ENCODE data around the gene SPRED2.

Gene SPRED2

DNA sequence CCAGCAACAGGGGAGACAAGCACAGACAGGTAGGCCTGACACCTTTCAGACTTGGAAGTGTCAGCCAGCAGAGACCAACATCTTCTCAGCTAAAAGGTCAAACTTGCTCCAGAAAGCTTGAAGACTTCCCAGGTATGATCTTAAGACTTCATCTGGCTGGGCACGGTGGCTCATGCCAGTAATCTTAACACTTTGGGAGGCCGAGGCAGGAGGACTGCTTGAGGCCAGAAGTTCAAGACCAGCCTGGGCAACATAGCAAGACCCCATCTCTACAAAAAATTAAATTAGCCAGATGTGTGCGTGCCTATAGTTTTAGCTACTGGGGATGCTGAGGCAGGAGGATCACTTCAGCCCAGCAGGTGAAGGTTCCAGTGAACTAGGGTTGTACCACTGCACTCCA, 39.0 kb upstream of the SPRED2 start:
- no peak overlapping the region for H3K9ac ChIP-seq (ENCODE audit: low read depth, low read length, poor library complexity)
- no peak for DNase-seq (ENCODE audit: low spot score)
- H2BK15ac ChIP-seq (ENCODE audit: low read length), result no peak overlapping the region
- H3K4me1 ChIP-seq (ENCODE audit: control insufficient read depth in 2 of 2, insufficient read depth in 1 of 2, low read depth in 1 of 2, low read length in 2 of 2), result no peaks in the 10 kb centered on the region
- WGBS, 2 donors (ENCODE audit: extremely low coverage in 2 of 2, insufficient read length in 2 of 2, insufficient replicate concordance in 1 of 2), result no CpG with 5 or more reads among the region's 3 CpGs
- H2AK5ac ChIP-seq (ENCODE audit: low read depth, low read length), result no peak overlapping the region
- no peak overlapping the region for H2BK12ac ChIP-seq (ENCODE audit: low read length)
- H3K23ac ChIP-seq (ENCODE audit: low read depth, low read length, poor library complexity), result no peak overlapping the region
- peaks cover 2 to 11% of the 10 kb centered on the region in 2 donors for H3K9me3 ChIP-seq (replicated peaks in 1 of 2; ENCODE audit: control insufficient read depth in 2 of 2, insufficient read depth in 1 of 2, low read depth in 1 of 2, low read length in 2 of 2)
- no peak overlapping the region for H3K4me2 ChIP-seq (ENCODE audit: insufficient read depth, low read length, poor library complexity, severe bottlenecking)
- no peaks in the 10 kb centered on the region for H3K36me3 ChIP-seq (replicated peaks in 1 of 2; ENCODE audit: control insufficient read depth in 2 of 2, insufficient read depth in 2 of 2, low read length in 2 of 2)
- no peak overlapping the region for H2BK120ac ChIP-seq (ENCODE audit: low read depth, low read length)
- no peak overlapping the region for H2AFZ ChIP-seq (ENCODE audit: low read length)
- no peak overlapping the region for H2BK5ac ChIP-seq (ENCODE audit: low read length)
- no peak overlapping the region for H3K4ac ChIP-seq (ENCODE audit: low read length)
- no peak overlapping the region for H3K4me3 ChIP-seq (ENCODE audit: low read length in 2 of 2)
- no peak overlapping the region for H4K91ac ChIP-seq (ENCODE audit: low read depth, low read length, poor library complexity)
- H3K14ac ChIP-seq (ENCODE audit: low read length), result no peak overlapping the region
- no peaks in the 10 kb centered on the region for H3K27me3 ChIP-seq (ENCODE audit: control insufficient read depth in 3 of 3, insufficient read depth in 3 of 3, low read depth in 1 of 3, low read length in 3 of 3)
- no peak overlapping the region for H3K27ac ChIP-seq (replicated peaks; ENCODE audit: low read length)
- no peak overlapping the region for H4K8ac ChIP-seq (ENCODE audit: low read depth, low read length)
- no peaks in the 10 kb centered on the region for H3K79me1 ChIP-seq (ENCODE audit: low read depth, low read length)
- no peak overlapping the region for H3K18ac ChIP-seq (ENCODE audit: low read length)

DNA sequence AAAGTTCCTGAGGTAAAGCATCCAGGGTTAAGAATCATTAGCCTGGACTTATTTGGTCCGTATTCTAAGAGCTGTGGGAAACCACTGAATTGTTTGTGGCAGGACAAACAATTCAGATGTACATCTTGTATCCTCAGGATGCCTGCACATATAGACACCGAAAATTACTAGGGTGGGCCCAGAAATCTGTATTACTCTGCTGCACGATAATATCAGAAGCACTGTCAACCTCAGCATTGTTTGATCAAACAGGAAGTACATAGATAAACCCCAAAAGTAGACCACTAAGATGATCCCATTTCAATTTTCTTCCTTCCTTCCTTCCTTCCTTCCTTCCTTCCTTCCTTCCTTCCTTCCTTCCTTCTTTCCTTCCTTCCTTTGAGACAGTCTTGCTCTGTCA, 34.2 kb upstream of the SPRED2 start:
- no peak overlapping the region for H2BK120ac ChIP-seq (ENCODE audit: low read depth, low read length)
- WGBS, 2 donors (ENCODE audit: extremely low coverage in 2 of 2, insufficient read length in 2 of 2, insufficient replicate concordance in 1 of 2), result no CpG with 5 or more reads among the region's 3 CpGs
- H3K4ac ChIP-seq (ENCODE audit: low read length), result no peak overlapping the region
- H2AFZ ChIP-seq (ENCODE audit: low read length), result no peak overlapping the region
- H3K36me3 ChIP-seq (replicated peaks in 1 of 2; ENCODE audit: control insufficient read depth in 2 of 2, insufficient read depth in 2 of 2, low read length in 2 of 2), result no peaks in the 10 kb centered on the region
- H3K4me1 ChIP-seq (ENCODE audit: control insufficient read depth in 2 of 2, insufficient read depth in 1 of 2, low read depth in 1 of 2, low read length in 2 of 2), result peaks cover 0 to 5% of the 10 kb centered on the region in 2 donors
- H4K8ac ChIP-seq (ENCODE audit: low read depth, low read length), result no peak overlapping the region
- no peak overlapping the region for H3K14ac ChIP-seq (ENCODE audit: low read length)
- H3K4me2 ChIP-seq (ENCODE audit: insufficient read depth, low read length, poor library complexity, severe bottlenecking), result no peak overlapping the region
- H3K27me3 ChIP-seq (ENCODE audit: control insufficient read depth in 3 of 3, insufficient read depth in 3 of 3, low read depth in 1 of 3, low read length in 3 of 3), result no peaks in the 10 kb centered on the region
- no peak overlapping the region for H2BK5ac ChIP-seq (ENCODE audit: low read length)
- no peaks in the 10 kb centered on the region for H3K79me1 ChIP-seq (ENCODE audit: low read depth, low read length)
- no peak overlapping the region for H2BK15ac ChIP-seq (ENCODE audit: low read length)
- H3K23ac ChIP-seq (ENCODE audit: low read depth, low read length, poor library complexity), result no peak overlapping the region
- no peak overlapping the region for H2BK12ac ChIP-seq (ENCODE audit: low read length)
- no peak overlapping the region for H3K4me3 ChIP-seq (ENCODE audit: low read length in 2 of 2)
- no peak overlapping the region for H3K27ac ChIP-seq (replicated peaks; ENCODE audit: low read length)
- no peak overlapping the region for H4K91ac ChIP-seq (ENCODE audit: low read depth, low read length, poor library complexity)
- no peak overlapping the region for H3K9ac ChIP-seq (ENCODE audit: low read depth, low read length, poor library complexity)
- no peaks in the 10 kb centered on the region for H3K9me3 ChIP-seq (replicated peaks in 1 of 2; ENCODE audit: control insufficient read depth in 2 of 2, insufficient read depth in 1 of 2, low read depth in 1 of 2, low read length in 2 of 2)
- H3K18ac ChIP-seq (ENCODE audit: low read length), result no peak overlapping the region
- no peak overlapping the region for H2AK5ac ChIP-seq (ENCODE audit: low read depth, low read length)
- DNase-seq (ENCODE audit: low spot score), result no peak

DNA sequence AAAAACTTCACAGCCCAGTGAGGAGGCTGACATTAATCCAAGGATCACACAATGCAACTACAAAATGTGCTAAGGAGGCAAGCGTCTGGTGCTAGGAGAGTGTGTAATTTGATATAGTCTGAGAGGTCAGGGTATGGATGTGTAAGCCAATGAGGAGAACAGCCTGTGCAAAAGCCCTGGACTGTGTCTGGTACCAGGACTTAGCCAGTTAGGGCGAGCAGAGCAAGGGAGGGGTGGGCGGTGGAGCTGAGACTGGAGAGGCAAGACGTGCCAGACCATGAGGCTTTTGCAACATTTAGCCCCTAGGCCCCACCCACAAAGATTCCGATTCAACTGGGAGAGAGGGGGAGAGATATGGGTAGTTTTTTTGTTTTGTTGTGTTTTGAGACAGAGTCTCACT, 33.5 kb upstream of the SPRED2 start:
- Histone ChIP-seq H2BK12ac (ENCODE audit: low read length) (no peak overlapping the region), H3K27me3 (ENCODE audit: control insufficient read depth in 3 of 3, insufficient read depth in 3 of 3, low read depth in 1 of 3, low read length in 3 of 3) (no peaks in the 10 kb centered on the region), H3K4me3 (ENCODE audit: low read length in 2 of 2) (no peak overlapping the region), H3K4ac (ENCODE audit: low read length) (no peak overlapping the region), H3K27ac (replicated peaks; ENCODE audit: low read length) (no peak overlapping the region), H3K18ac (ENCODE audit: low read length) (no peak overlapping the region), H3K79me1 (ENCODE audit: low read depth, low read length) (no peaks in the 10 kb centered on the region), H3K14ac (ENCODE audit: low read length) (no peak overlapping the region), H2BK120ac (ENCODE audit: low read depth, low read length) (no peak overlapping the region), H3K9me3 (replicated peaks in 1 of 2; ENCODE audit: control insufficient read depth in 2 of 2, insufficient read depth in 1 of 2, low read depth in 1 of 2, low read length in 2 of 2) (no peaks in the 10 kb centered on the region), H4K8ac (ENCODE audit: low read depth, low read length) (no peak overlapping the region), H3K23ac (ENCODE audit: low read depth, low read length, poor library complexity) (no peak overlapping the region), H2AFZ (ENCODE audit: low read length) (peak overlapping the region; percentile 14), H2BK5ac (ENCODE audit: low read length) (no peak overlapping the region), H2BK15ac (ENCODE audit: low read length) (no peak overlapping the region), H3K9ac (ENCODE audit: low read depth, low read length, poor library complexity) (no peak overlapping the region), H3K36me3 (replicated peaks in 1 of 2; ENCODE audit: control insufficient read depth in 2 of 2, insufficient read depth in 2 of 2, low read length in 2 of 2) (no peaks in the 10 kb centered on the region), H3K4me1 (ENCODE audit: control insufficient read depth in 2 of 2, insufficient read depth in 1 of 2, low read depth in 1 of 2, low read length in 2 of 2) (peaks cover 0 to 5% of the 10 kb centered on the region in 2 donors), H3K4me2 (ENCODE audit: insufficient read depth, low read length, poor library complexity, severe bottlenecking) (no peak overlapping the region), H2AK5ac (ENCODE audit: low read depth, low read length) (no peak overlapping the region), H4K91ac (ENCODE audit: low read depth, low read length, poor library complexity) (no peak overlapping the region)
- no peak for DNase-seq (ENCODE audit: low spot score)
- WGBS, 2 donors (ENCODE audit: extremely low coverage in 2 of 2, insufficient read length in 2 of 2, insufficient replicate concordance in 1 of 2), result no CpG with 5 or more reads among the region's 5 CpGs

DNA sequence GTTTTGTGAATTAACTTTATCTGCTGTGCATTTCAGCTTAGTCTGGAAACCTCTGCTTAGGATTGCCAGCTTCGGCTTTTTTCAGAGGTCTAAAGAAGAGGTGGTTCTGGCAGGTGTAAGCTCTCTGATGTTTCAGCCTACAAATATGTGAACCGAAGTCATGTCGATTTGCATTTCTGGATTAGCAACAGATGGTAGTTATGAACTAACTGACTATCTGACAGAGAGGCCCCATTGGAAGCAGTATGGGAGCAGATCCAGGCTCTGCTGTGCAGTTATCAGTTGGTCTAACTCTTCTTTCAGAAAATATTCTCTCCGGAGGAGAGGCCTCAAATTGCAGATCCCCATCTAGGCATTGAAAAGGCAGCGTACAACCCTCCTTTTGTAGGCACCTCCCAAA, 32.7 kb upstream of the SPRED2 start:
- Histone ChIP-seq H2BK120ac (ENCODE audit: low read depth, low read length) (no peak overlapping the region), H2AK5ac (ENCODE audit: low read depth, low read length) (no peak overlapping the region), H3K4ac (ENCODE audit: low read length) (no peak overlapping the region), H3K4me3 (ENCODE audit: low read length in 2 of 2) (no peak overlapping the region), H3K27ac (replicated peaks; ENCODE audit: low read length) (no peak overlapping the region), H2BK5ac (ENCODE audit: low read length) (no peak overlapping the region), H3K36me3 (replicated peaks in 1 of 2; ENCODE audit: control insufficient read depth in 2 of 2, insufficient read depth in 2 of 2, low read length in 2 of 2) (no peaks in the 10 kb centered on the region), H3K4me1 (ENCODE audit: control insufficient read depth in 2 of 2, insufficient read depth in 1 of 2, low read depth in 1 of 2, low read length in 2 of 2) (peaks cover 0 to 5% of the 10 kb centered on the region in 2 donors), H3K23ac (ENCODE audit: low read depth, low read length, poor library complexity) (no peak overlapping the region), H3K27me3 (ENCODE audit: control insufficient read depth in 3 of 3, insufficient read depth in 3 of 3, low read depth in 1 of 3, low read length in 3 of 3) (no peaks in the 10 kb centered on the region), H3K4me2 (ENCODE audit: insufficient read depth, low read length, poor library complexity, severe bottlenecking) (no peak overlapping the region), H3K18ac (ENCODE audit: low read length) (no peak overlapping the region), H3K79me1 (ENCODE audit: low read depth, low read length) (no peaks in the 10 kb centered on the region), H3K9me3 (replicated peaks in 1 of 2; ENCODE audit: control insufficient read depth in 2 of 2, insufficient read depth in 1 of 2, low read depth in 1 of 2, low read length in 2 of 2) (no peaks in the 10 kb centered on the region), H3K9ac (ENCODE audit: low read depth, low read length, poor library complexity) (no peak overlapping the region), H4K91ac (ENCODE audit: low read depth, low read length, poor library complexity) (no peak overlapping the region), H2AFZ (ENCODE audit: low read length) (no peak overlapping the region), H2BK12ac (ENCODE audit: low read length) (no peak overlapping the region), H3K14ac (ENCODE audit: low read length) (no peak overlapping the region), H2BK15ac (ENCODE audit: low read length) (no peak overlapping the region), H4K8ac (ENCODE audit: low read depth, low read length) (no peak overlapping the region)
- DNase-seq (ENCODE audit: low spot score), result no peak
- WGBS, 2 donors (ENCODE audit: extremely low coverage in 2 of 2, insufficient read length in 2 of 2, insufficient replicate concordance in 1 of 2), result no CpG with 5 or more reads among the region's 5 CpGs

Data from neuronal stem cell (in vitro differentiated cells).